GM10248 (cell line): ENCODE results near the gene SLC38A3.

Source experiments
- CTCF ChIA-PET: fragments of 300-600 bp; sonication (Branson Sonifier 250); formaldehyde crosslinking; extraction: SDS; loops from one replicate; lab custom pipeline; 2021; ENCODE audit warnings: antibody characterized with exemption; lab: Yijun Ruan, JAX
- POLR2A ChIA-PET: fragments of 350-650 bp; sonication (Branson Sonifier 250); formaldehyde crosslinking; extraction: SDS; loops from one replicate; lab custom pipeline; 2020; ENCODE audit warnings: antibody characterized with exemption; lab: Yijun Ruan, JAX
- DNase-seq: peaks from one replicate; pipeline ENCODE4 v3.0.0; 2012; ENCODE audit errors: extremely low spot score
- CTCF ChIP-seq: IDR thresholded peaks from 2 replicates; pipeline ENCODE4 v1.5.1; 2012; ENCODE audit warnings: mild to moderate bottlenecking, low read depth; ENCODE audit errors: extremely low read depth, missing control alignments, control extremely low read depth

Gene SLC38A3

GRCh38 chr3:50245831-50246516 is 40.9 kb downstream of the SLC38A3 start:
- POLR2A ChIA-PET, result interaction anchor here (0.6 to 1.1 kb wide), 3 partner anchors 10 to 38 kb away, joined by 3 to 9 read pairs (median 4); partner anchors contain the start of gene GNAI2

GRCh38 chr3:50246517-50246954 is 41.5 kb downstream of the SLC38A3 start:
- ChIA-PET CTCF (interaction anchor here (0.7 to 12.7 kb wide), 38 partner anchors 12 to 1727 kb away, joined by 3 to 276 read pairs (median 4); partner anchors contain the start of genes ABHD14B, GNAI2, GNAT1 and HYAL2), POLR2A (interaction anchor here (0.6 to 1.1 kb wide), 3 partner anchors 11 to 38 kb away, joined by 3 to 9 read pairs (median 4); partner anchors contain the start of gene GNAI2)
- TF ChIP-seq CTCF, result no peak
- peak; percentile 78 for DNase-seq

More at GRCh38 chr3:50245831-50246516, 40.9 kb downstream of the SLC38A3 start:
- TF ChIP-seq CTCF, result peak; percentile 99
- peak; percentile 87 for DNase-seq
- CTCF ChIA-PET, result interaction anchor here (0.7 to 12.7 kb wide), 34 partner anchors 12 to 1728 kb away, joined by 3 to 276 read pairs (median 4); partner anchors contain the start of genes ABHD14B, GNAI2, GNAT1 and HYAL2

- ChIA-PET POLR2A (no interaction called here), CTCF (interaction anchor here (5.5 to 12.7 kb wide), 2 partner anchors 10 to 17 kb away, joined by 152 to 276 read pairs; partner anchors contain the start of gene GNAI2)
- TF ChIP-seq CTCF, result no peak
- DNase-seq, result no peak
Measured at GRCh38 chr3:50248387-50248786, 43.3 kb downstream of the SLC38A3 start.

GRCh38 chr3:50249457-50249856 is 44.4 kb downstream of the SLC38A3 start:
- TF ChIP-seq CTCF, result no peak
- no peak for DNase-seq
- ChIA-PET POLR2A (no interaction called here), CTCF (interaction anchor here (1.1 to 12.7 kb wide), 5 partner anchors 9 to 79 kb away, joined by 3 to 276 read pairs (median 3); partner anchors contain the start of genes GNAI2 and TUSC2)

GRCh38 chr3:50250514-50250913 is 45.4 kb downstream of the SLC38A3 start:
- no peak for TF ChIP-seq CTCF
- POLR2A ChIA-PET, result interaction anchor here (1.0 kb wide), 1 partner anchor 9 kb away, joined by 3 read pairs; no protein-coding TSS in a partner anchor
- no peak for DNase-seq
- CTCF ChIA-PET, result interaction anchor here (0.6 to 12.7 kb wide), 6 partner anchors 8 to 78 kb away, joined by 3 to 276 read pairs (median 4); partner anchors contain the start of genes GNAI2 and TUSC2

- ChIA-PET CTCF (interaction anchor here (1.5 to 12.7 kb wide), 3 partner anchors 7 to 20 kb away, joined by 5 to 276 read pairs (median 152); partner anchors contain the start of gene GNAI2), POLR2A (interaction anchor here (1.0 kb wide), 1 partner anchor 9 kb away, joined by 3 read pairs; no protein-coding TSS in a partner anchor)
- no peak for DNase-seq
- no peak for TF ChIP-seq CTCF
Measured at GRCh38 chr3:50251220-50251619, 46.1 kb downstream of the SLC38A3 start.
